HepG2 (cell line): ENCODE data around the gene ZNF524. TPM values are rescaled to one million over a fixed set of nuclear protein-coding genes. Genes with fewer than 3 reads are reported as not detected.

Experiments
- DMAP1 ChIP-seq: IDR thresholded peaks from 2 replicates; pipeline ENCODE4 v1.6.1; 2016
- KDM6A ChIP-seq: IDR thresholded peaks from 2 replicates; pipeline ENCODE4 v1.6.1; 2016; ENCODE audit warnings: low read depth
- KLF12 ChIP-seq: sonication (generic); formaldehyde crosslinking; IDR thresholded peaks from 2 replicates; pipeline ENCODE4 v1.4.0; 2020; ENCODE audit warnings: missing genetic modification reagents, borderline replicate concordance
- KLF13 ChIP-seq: sonication (generic); formaldehyde crosslinking; IDR thresholded peaks from 2 replicates; pipeline ENCODE4 v1.4.0; 2020; ENCODE audit warnings: mild to moderate bottlenecking, missing genetic modification reagents
- NR1H2 ChIP-seq: sonication (generic); formaldehyde crosslinking; IDR thresholded peaks from 2 replicates; pipeline ENCODE4 v1.8.1; 2022; ENCODE audit warnings: low read depth, missing genetic modification reagents, borderline replicate concordance
- POLR2G ChIP-seq: fragments of 200-400 bp; formaldehyde crosslinking; IDR thresholded peaks from 2 replicates; pipeline ENCODE4 v1.6.1; 2018; ENCODE audit warnings: mild to moderate bottlenecking, low read depth, low read length, moderate library complexity
- YY1 ChIP-seq: IDR thresholded peaks from 2 replicates; pipeline ENCODE4 v1.6.1; 2011; ENCODE audit warnings: low read length, low read depth, moderate library complexity, mild to moderate bottlenecking; ENCODE audit not compliant: insufficient read depth, insufficient replicate concordance
- ZNF20 ChIP-seq: sonication (generic); formaldehyde crosslinking; IDR thresholded peaks from 2 replicates; pipeline ENCODE4 v1.4.0; 2020; ENCODE audit warnings: mild to moderate bottlenecking, moderate library complexity, missing genetic modification reagents
- ZNF34 ChIP-seq: sonication (generic); formaldehyde crosslinking; IDR thresholded peaks from 2 replicates; pipeline ENCODE4 v1.4.0; 2020; ENCODE audit warnings: mild to moderate bottlenecking, missing genetic modification reagents, borderline replicate concordance
- ZNF430 ChIP-seq: sonication (generic); formaldehyde crosslinking; IDR thresholded peaks from 2 replicates; pipeline ENCODE4 v1.9.0; 2021; ENCODE audit warnings: mild to moderate bottlenecking, missing genetic modification reagents
- ZNF512B ChIP-seq: sonication (generic); formaldehyde crosslinking; IDR thresholded peaks from 2 replicates; pipeline ENCODE4 v1.5.1; 2020; ENCODE audit warnings: missing genetic modification reagents, mild to moderate bottlenecking, borderline replicate concordance
- ZNF557 ChIP-seq: sonication (generic); formaldehyde crosslinking; IDR thresholded peaks from 2 replicates; pipeline ENCODE4 v1.4.0; 2020; ENCODE audit warnings: missing genetic modification reagents
- ZNF563 ChIP-seq: sonication (generic); formaldehyde crosslinking; IDR thresholded peaks from 2 replicates; pipeline ENCODE4 v1.8.0; 2022; ENCODE audit warnings: mild to moderate bottlenecking, moderate library complexity, missing genetic modification reagents
- ZNF619 ChIP-seq: sonication (generic); formaldehyde crosslinking; IDR thresholded peaks from 2 replicates; pipeline ENCODE4 v1.4.0; 2020; ENCODE audit warnings: mild to moderate bottlenecking, missing genetic modification reagents
- ZNF772 ChIP-seq: sonication (generic); formaldehyde crosslinking; IDR thresholded peaks from 2 replicates; pipeline ENCODE4 v1.5.0; 2020; ENCODE audit warnings: mild to moderate bottlenecking, missing genetic modification reagents
- ZNF776 ChIP-seq: sonication (generic); formaldehyde crosslinking; IDR thresholded peaks from 2 replicates; pipeline ENCODE4 v1.4.0; 2020; ENCODE audit warnings: mild to moderate bottlenecking, missing genetic modification reagents
- ZNF800 ChIP-seq: sonication (generic); formaldehyde crosslinking; IDR thresholded peaks from 2 replicates; pipeline ENCODE4 v1.4.0; 2020; ENCODE audit warnings: missing genetic modification reagents
- ZNF891 ChIP-seq: sonication (generic); formaldehyde crosslinking; IDR thresholded peaks from 2 replicates; pipeline ENCODE4 v1.5.0; 2020; ENCODE audit warnings: mild to moderate bottlenecking, missing genetic modification reagents
- polyA plus RNA-seq, 8 experiments: library from polyadenylated mRNA; depleted of rRNA in 3 of 8; stranded (reverse) in 7 of 8; unstranded in 1 of 8; fragments of >200 nt; fragmentation: Illumina TruSeq in 4 of 8; extraction: Trizol in 4 of 8; gene quantifications; 2 replicates each; pipeline versions ENCODE4 v1.2.1 to v1.2.3, GENCODE V29; 2011 to 2016; ENCODE audit warnings: low read depth in 4 of 8, missing spikeins in 1 of 8, mixed read lengths in 1 of 8; ENCODE audit not compliant: insufficient read depth in 1 of 8
- total RNA-seq, 5 experiments: library from RNA; depleted of rRNA; stranded (reverse); fragments of >200 nt; fragmentation: Illumina TruSeq; extraction: Trizol; gene quantifications; 2 replicates each; pipeline ENCODE4 v1.2.3, GENCODE V29; 2016; ENCODE audit warnings: low read depth in 1 of 5
- TF ChIP-seq, protein P1 (sequence below): sonication (generic); formaldehyde crosslinking; IDR thresholded peaks from 2 replicates; pipeline ENCODE4 v1.9.0; 2022; ENCODE audit warnings: missing genetic modification reagents, mild to moderate bottlenecking, borderline replicate concordance
- TF ChIP-seq, protein P2 (sequence below): fragments of 450-650 bp; IDR thresholded peaks from 2 replicates; pipeline ENCODE4 v1.6.1; 2016
- TF ChIP-seq, protein P3 (sequence below): sonication (generic); formaldehyde crosslinking; IDR thresholded peaks from 2 replicates; pipeline ENCODE4 v1.5.1; 2020; ENCODE audit warnings: mild to moderate bottlenecking, moderate library complexity, missing genetic modification reagents

Gene ZNF524
- total and polyA plus RNA-seq, 2 of the 13 experiments (the other 11 are each of a cell fraction or from before 2014, with no cell fraction given), result 3.2 to 4.6 TPM

DNA sequence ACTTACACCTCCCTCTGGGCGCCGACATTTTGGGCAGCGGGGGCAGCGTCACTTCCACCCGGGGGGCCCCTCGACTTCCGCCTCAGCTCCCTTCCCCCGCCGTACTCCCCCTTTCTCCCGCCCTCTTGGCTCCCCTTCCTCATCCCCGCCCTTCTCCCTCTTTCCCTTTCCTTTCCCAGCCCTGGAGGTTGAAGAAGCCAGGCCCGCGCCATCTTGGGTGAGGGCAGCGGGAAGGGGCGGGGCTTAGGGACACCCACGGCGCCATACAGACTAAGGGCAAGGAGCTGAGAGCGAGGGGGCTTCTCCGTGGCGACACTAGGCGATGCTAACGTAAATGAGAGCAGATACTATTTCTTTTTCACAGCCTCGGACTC is 633 bp upstream of the ZNF524 start, which contains the start of gene FIZ1 (continued):
- TF ChIP-seq, protein P1, sequence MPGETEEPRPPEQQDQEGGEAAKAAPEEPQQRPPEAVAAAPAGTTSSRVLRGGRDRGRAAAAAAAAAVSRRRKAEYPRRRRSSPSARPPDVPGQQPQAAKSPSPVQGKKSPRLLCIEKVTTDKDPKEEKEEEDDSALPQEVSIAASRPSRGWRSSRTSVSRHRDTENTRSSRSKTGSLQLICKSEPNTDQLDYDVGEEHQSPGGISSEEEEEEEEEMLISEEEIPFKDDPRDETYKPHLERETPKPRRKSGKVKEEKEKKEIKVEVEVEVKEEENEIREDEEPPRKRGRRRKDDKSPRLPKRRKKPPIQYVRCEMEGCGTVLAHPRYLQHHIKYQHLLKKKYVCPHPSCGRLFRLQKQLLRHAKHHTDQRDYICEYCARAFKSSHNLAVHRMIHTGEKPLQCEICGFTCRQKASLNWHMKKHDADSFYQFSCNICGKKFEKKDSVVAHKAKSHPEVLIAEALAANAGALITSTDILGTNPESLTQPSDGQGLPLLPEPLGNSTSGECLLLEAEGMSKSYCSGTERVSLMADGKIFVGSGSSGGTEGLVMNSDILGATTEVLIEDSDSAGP (CRISPR knock-in tag), result peak; percentile 89; the same call in 1 of the 2 replicates
- TF ChIP-seq ZNF20 (CRISPR knock-in tag), result 0 out of 2 replicates have a peak, but pooled peaks have one; percentile 18
- TF ChIP-seq ZNF34 (CRISPR knock-in tag), result 0 out of 2 replicates have a peak, but pooled peaks have one; percentile 24
- no peak for TF ChIP-seq NR1H2 (CRISPR knock-in tag)
- no peak; the same call in 1 of the 2 replicates for TF ChIP-seq ZNF891
- TF ChIP-seq KDM6A (CRISPR knock-in tag), result no peak
- TF ChIP-seq ZNF512B, result no peak
- peak; percentile 94 for TF ChIP-seq YY1
- TF ChIP-seq POLR2G, result peak; percentile 74
- peak; percentile 88 for TF ChIP-seq ZNF430
- no peak for TF ChIP-seq ZNF557
- TF ChIP-seq ZNF563, result 0 out of 2 replicates have a peak, but pooled peaks have one; percentile 11
- no peak; the same call in 1 of the 2 replicates for TF ChIP-seq ZNF776 (CRISPR knock-in tag)
- peak; percentile 78; the same call in 1 of the 2 replicates for TF ChIP-seq KLF12 (CRISPR knock-in tag)
- no peak for TF ChIP-seq ZNF619 (CRISPR knock-in tag)
- no peak for TF ChIP-seq ZNF772 (CRISPR knock-in tag)
- no peak; the same call in 1 of the 2 replicates for TF ChIP-seq ZNF800
- TF ChIP-seq DMAP1 (CRISPR knock-in tag), result 0 out of 2 replicates have a peak, but pooled peaks have one; percentile 49
- TF ChIP-seq, protein P2, sequence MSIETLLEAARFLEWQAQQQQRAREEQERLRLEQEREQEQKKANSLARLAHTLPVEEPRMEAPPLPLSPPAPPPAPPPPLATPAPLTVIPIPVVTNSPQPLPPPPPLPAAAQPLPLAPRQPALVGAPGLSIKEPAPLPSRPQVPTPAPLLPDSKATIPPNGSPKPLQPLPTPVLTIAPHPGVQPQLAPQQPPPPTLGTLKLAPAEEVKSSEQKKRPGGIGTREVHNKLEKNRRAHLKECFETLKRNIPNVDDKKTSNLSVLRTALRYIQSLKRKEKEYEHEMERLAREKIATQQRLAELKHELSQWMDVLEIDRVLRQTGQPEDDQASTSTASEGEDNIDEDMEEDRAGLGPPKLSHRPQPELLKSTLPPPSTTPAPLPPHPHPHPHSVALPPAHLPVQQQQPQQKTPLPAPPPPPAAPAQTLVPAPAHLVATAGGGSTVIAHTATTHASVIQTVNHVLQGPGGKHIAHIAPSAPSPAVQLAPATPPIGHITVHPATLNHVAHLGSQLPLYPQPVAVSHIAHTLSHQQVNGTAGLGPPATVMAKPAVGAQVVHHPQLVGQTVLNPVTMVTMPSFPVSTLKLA, result no peak
- TF ChIP-seq KLF13 (CRISPR knock-in tag), result no peak
- TF ChIP-seq, protein P3, sequence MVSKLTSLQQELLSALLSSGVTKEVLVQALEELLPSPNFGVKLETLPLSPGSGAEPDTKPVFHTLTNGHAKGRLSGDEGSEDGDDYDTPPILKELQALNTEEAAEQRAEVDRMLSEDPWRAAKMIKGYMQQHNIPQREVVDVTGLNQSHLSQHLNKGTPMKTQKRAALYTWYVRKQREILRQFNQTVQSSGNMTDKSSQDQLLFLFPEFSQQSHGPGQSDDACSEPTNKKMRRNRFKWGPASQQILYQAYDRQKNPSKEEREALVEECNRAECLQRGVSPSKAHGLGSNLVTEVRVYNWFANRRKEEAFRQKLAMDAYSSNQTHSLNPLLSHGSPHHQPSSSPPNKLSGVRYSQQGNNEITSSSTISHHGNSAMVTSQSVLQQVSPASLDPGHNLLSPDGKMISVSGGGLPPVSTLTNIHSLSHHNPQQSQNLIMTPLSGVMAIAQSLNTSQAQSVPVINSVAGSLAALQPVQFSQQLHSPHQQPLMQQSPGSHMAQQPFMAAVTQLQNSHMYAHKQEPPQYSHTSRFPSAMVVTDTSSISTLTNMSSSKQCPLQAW (CRISPR knock-in tag), result no peak; the same call in none of the 2 replicates
